ENCODE data around the gene RRM1. TPM values are rescaled to one million over a fixed set of nuclear protein-coding genes. Genes with fewer than 3 reads are reported as not detected.

Gene RRM1
- total RNA-seq, 4 donors from 2014 or later = 13.8 to 23.8 (median 16.8) TPM

- intact Hi-C loops (cut with DNase I; ENCODE audit: low total_unique reads) = no loop called here
- peaks cover 0 to 34% (median 12%) of the 10 kb centered on the region in 4 donors for H3K36me3 ChIP-seq
- H3K4me1 ChIP-seq = no peaks in the 10 kb centered on the region
Measured at GRCh38 chr11:4134806-4135205, 40.2 kb downstream of the RRM1 start.

GRCh38 chr11:4138497-4138896, 43.9 kb downstream of the RRM1 start:
- TF ChIP-seq POLR2AphosphoS5 (IDR thresholded peaks at IDR 0.05) (no peak), CTCF (IDR thresholded peaks at IDR 0.05) (no peak), POLR2A (IDR thresholded peaks at IDR 0.05) (no peak), EP300 (IDR thresholded peaks at IDR 0.05; ENCODE audit: low read depth) (no peak)
- intact Hi-C loops (cut with DNase I; ENCODE audit: low total_unique reads) = no loop called here
- in situ Hi-C loops (cut with MboI; ENCODE audit: low pct_ligation_motif_present in 1 of 4, low pct_unique_long_range_greater_than_20kb in 1 of 4, low sequenced_read_pairs in 3 of 4) = no loop called here
- no peak for DNase-seq
- H3K4me3 ChIP-seq = no peak overlapping the region
- no peaks in the 10 kb centered on the region for H3K4me1 ChIP-seq
- WGBS, 2 donors (ENCODE audit: low coverage in 1 of 2) = 83 to 89% methylated on average over 1 of the region's 1 CpG
- H3K27ac ChIP-seq = no peak overlapping the region
- no peaks in the 10 kb centered on the region for H3K27me3 ChIP-seq
- H3K36me3 ChIP-seq = peaks cover 0 to 30% (median 12%) of the 10 kb centered on the region in 4 donors
- peaks cover 4 to 7% of the 10 kb centered on the region in 2 donors for H3K9me3 ChIP-seq

More at GRCh38 chr11:4134806-4135205, 40.2 kb downstream of the RRM1 start:
- Histone ChIP-seq H3K4me3 (no peak overlapping the region), H3K27ac (no peak overlapping the region), H3K9me3 (peaks cover 0 to under 1% of the 10 kb centered on the region in 2 donors), H3K27me3 (no peaks in the 10 kb centered on the region)
- no peak for DNase-seq
- TF ChIP-seq EP300 (IDR thresholded peaks at IDR 0.05; ENCODE audit: low read depth) (no peak), CTCF (IDR thresholded peaks at IDR 0.05) (no peak), POLR2A (IDR thresholded peaks at IDR 0.05) (no peak), POLR2AphosphoS5 (IDR thresholded peaks at IDR 0.05) (no peak)
- in situ Hi-C loops (cut with MboI; ENCODE audit: low pct_ligation_motif_present in 1 of 4, low pct_unique_long_range_greater_than_20kb in 1 of 4, low sequenced_read_pairs in 3 of 4) = no loop called here

GRCh38 chr11:4140067-4140636, 45.6 kb downstream of the RRM1 start:
- intact Hi-C loops (cut with DNase I; ENCODE audit: low total_unique reads) = no loop called here
- Histone ChIP-seq H3K4me1 (no peaks in the 10 kb centered on the region), H3K27me3 (no peaks in the 10 kb centered on the region), H3K27ac (no peak overlapping the region), H3K4me3 (no peak overlapping the region), H3K9me3 (peaks cover 4 to 7% of the 10 kb centered on the region in 2 donors), H3K36me3 (peaks cover 0 to 30% (median 8%) of the 10 kb centered on the region in 4 donors)
- no peak for DNase-seq
- in situ Hi-C loops (cut with MboI; ENCODE audit: low pct_ligation_motif_present in 1 of 4, low pct_unique_long_range_greater_than_20kb in 1 of 4, low sequenced_read_pairs in 3 of 4) = no loop called here
- 95 to 100% methylated on average over 2 of the region's 2 CpGs for WGBS, 2 donors (ENCODE audit: low coverage in 1 of 2)
- no peak for TF ChIP-seq EP300 (IDR thresholded peaks at IDR 0.05; ENCODE audit: low read depth)
- no peak for TF ChIP-seq CTCF (IDR thresholded peaks at IDR 0.05)
- TF ChIP-seq POLR2A (IDR thresholded peaks at IDR 0.05) = no peak
- TF ChIP-seq POLR2AphosphoS5 (IDR thresholded peaks at IDR 0.05) = no peak

DNA sequence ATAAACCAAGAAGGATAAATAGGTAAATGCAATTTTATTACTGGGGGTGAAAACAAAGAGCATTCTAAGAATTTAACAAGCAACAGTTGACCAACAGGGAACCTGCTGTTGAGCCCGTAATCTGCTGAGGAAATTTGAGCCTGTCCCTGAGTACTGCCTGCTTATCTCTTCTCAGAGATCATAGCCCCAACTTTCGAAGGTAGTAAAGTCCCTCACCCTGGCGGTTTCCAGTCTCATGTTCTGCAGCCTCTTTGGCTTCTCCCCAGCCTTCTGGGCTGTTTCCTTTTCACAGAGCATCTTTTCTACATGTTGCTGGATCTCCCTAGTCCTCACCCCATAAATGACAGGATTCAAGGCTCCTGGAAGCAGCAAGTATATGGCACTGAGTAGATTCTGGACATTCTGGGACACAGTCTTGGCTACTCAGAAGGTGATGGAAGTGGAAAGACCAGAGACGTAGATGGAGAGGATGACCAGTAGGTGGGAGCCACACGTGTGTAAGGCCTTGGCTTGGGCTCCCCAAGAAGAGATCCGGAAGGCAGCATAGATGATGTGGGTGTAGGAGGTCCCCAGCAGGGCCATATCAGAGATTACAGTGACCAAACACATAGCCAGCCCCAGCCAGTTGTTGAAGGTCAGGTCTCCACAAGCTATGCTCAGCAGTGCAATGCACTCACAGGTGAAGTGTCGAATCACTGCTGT, 51.6 kb downstream of the RRM1 start:
- Histone ChIP-seq H3K9me3 (no peaks in the 10 kb centered on the region), H3K27me3 (no peaks in the 10 kb centered on the region), H3K36me3 (no peaks in the 10 kb centered on the region), H3K27ac (no peak overlapping the region), H3K4me3 (no peak overlapping the region), H3K4me1 (no peaks in the 10 kb centered on the region)
- no peak for TF ChIP-seq EP300 (IDR thresholded peaks at IDR 0.05; ENCODE audit: low read depth)
- in situ Hi-C loops (cut with MboI; ENCODE audit: low pct_ligation_motif_present in 1 of 4, low pct_unique_long_range_greater_than_20kb in 1 of 4, low sequenced_read_pairs in 3 of 4) = no loop called here
- DNase-seq = no peak
- intact Hi-C loops (cut with DNase I; ENCODE audit: low total_unique reads) = no loop called here
- WGBS, 2 donors (ENCODE audit: low coverage in 1 of 2) = 66 to 72% methylated on average over 6 to 7 of the region's 7 CpGs
